SIG-M5 (cell line): ENCODE measurements around the gene MRGPRD.
"Not testable (repeated sequence)": the region's sequence is repeated elsewhere in the genome, so short reads cannot be mapped to it uniquely, and the experiment has no call there.

ENCODE experiments used
- DNase-seq: peaks from one replicate; lab custom pipeline; 2025; lab: John Stamatoyannopoulos, UW

The MRGPRD gene

GRCh38 chr11:68993546-68993945, 12.8 kb upstream of the MRGPRD start:
- DNase-seq = no peak

GRCh38 chr11:68992743-68993255, 12.0 kb upstream of the MRGPRD start:
- DNase-seq = no peak

GRCh38 chr11:68990995-68991780, 10.4 kb upstream of the MRGPRD start:
- no peak for DNase-seq

- DNase-seq = no peak
Measured at GRCh38 chr11:68989936-68990606, 9.3 kb upstream of the MRGPRD start.

GRCh38 chr11:68988491-68988890, 7.7 kb upstream of the MRGPRD start:
- DNase-seq = no peak

- no peak for DNase-seq
Measured at GRCh38 chr11:68987211-68987610, 6.4 kb upstream of the MRGPRD start.

- DNase-seq = no peak
Measured at GRCh38 chr11:68983801-68984200, 3.0 kb upstream of the MRGPRD start.

- DNase-seq = no peak
Measured at GRCh38 chr11:68982134-68982533, 1.3 kb upstream of the MRGPRD start.

- DNase-seq = no peak
Measured at GRCh38 chr11:68979931-68980775, 633 bp downstream of the MRGPRD start.

GRCh38 chr11:68978931-68979594, 1.7 kb downstream of the MRGPRD start:
- no peak for DNase-seq

GRCh38 chr11:68978626-68978930, 2.2 kb downstream of the MRGPRD start:
- no peak for DNase-seq

GRCh38 chr11:68977781-68978625, 2.8 kb downstream of the MRGPRD start:
- DNase-seq = no peak

GRCh38 chr11:68976563-68976962, 4.2 kb downstream of the MRGPRD start:
- no peak for DNase-seq

GRCh38 chr11:68976095-68976494, 4.7 kb downstream of the MRGPRD start:
- DNase-seq = no peak

- DNase-seq = no peak
Measured at GRCh38 chr11:68974421-68975194, 6.2 kb downstream of the MRGPRD start.

- DNase-seq = not testable (repeated sequence)
Measured at GRCh38 chr11:68973706-68974105, 7.1 kb downstream of the MRGPRD start.

- DNase-seq = no peak
Measured at GRCh38 chr11:68973219-68973618, 7.6 kb downstream of the MRGPRD start.

GRCh38 chr11:68970921-68971636, 9.7 kb downstream of the MRGPRD start:
- no peak for DNase-seq

- DNase-seq = no peak
Measured at GRCh38 chr11:68969386-68969785, 11.4 kb downstream of the MRGPRD start.
